Motor neuron (in vitro differentiated cells): ENCODE results near the gene HNRNPD. TPM values are rescaled to one million over a fixed set of nuclear protein-coding genes. Genes with fewer than 3 reads are reported as not detected.
"Not testable (repeated sequence)": the region's sequence is repeated elsewhere in the genome, so short reads cannot be mapped to it uniquely, and the experiment has no call there.

Experiments
- ATAC-seq, 8 experiments: fragments of 200-7000 bp; cut with Tn5 transposase; replicated peaks in 6 of 8; 2 replicates each; pipeline ENCODE4 v1.8.0; 2021; ENCODE audit warnings: mild to moderate bottlenecking in 8 of 8, moderate library complexity in 8 of 8
- H3K27ac ChIP-seq, 2 donors: fragments of 250-450 bp; sonication (Bioruptor Pico); 2 replicates each; pipeline ENCODE4 v1.9.0; 2021; ENCODE audit warnings: antibody characterized with exemption in 2 of 2, mild to moderate bottlenecking in 2 of 2, moderate library complexity in 1 of 2
- H3K4me1 ChIP-seq, 2 donors: fragments of 250-450 bp; sonication (Bioruptor Pico); replicated peaks in 1 of 2; 2 replicates each; pipeline ENCODE4 v1.6.1; 2021; ENCODE audit warnings: antibody characterized with exemption in 2 of 2, mild to moderate bottlenecking in 2 of 2, moderate library complexity in 1 of 2
- H3K4me3 ChIP-seq, 5 donors: fragments of 250-450 bp; sonication (Bioruptor Pico); 2 replicates each; pipeline ENCODE4 v1.9.0; 2021; ENCODE audit warnings: antibody characterized with exemption in 5 of 5, mild to moderate bottlenecking in 5 of 5, moderate library complexity in 4 of 5
- WGBS, 10 experiments: fragments of 450-650 bp; shearing (Covaris generic); methylation state at CpG; one replicate each; pipeline ENCODE4 v1.0.0; 2022; 5-methylcytosine and 5-hydroxymethylcytosine counted together
- in situ Hi-C, 9 experiments: fragments of 400-800 bp; cut with MboI; loops; one replicate each; pipeline ENCODE4 v1.15.0; 2021; ENCODE audit warnings: low sequenced_read_pairs in 9 of 9, low pct_unique_long_range_greater_than_20kb in 2 of 9; ENCODE audit not compliant: unreplicated experiment in 9 of 9
- total RNA-seq, 8 experiments: library from RNA; unstranded; fragments of 300-600 nt; gene quantifications; 2 replicates each; pipeline versions ENCODE4 v1.2.3 to v1.2.4, GENCODE V29; 2022

Gene HNRNPD
- 100 to 1,000 TPM in 4 of 8 experiments, 10 to 100 TPM in 4; 41.5 to 343 (median 120) TPM for total RNA-seq

- H3K4me1 ChIP-seq: peaks cover 5 to 27% of the 10 kb centered on the region in 2 donors
- peak; percentile 82 to 97 (median 95) for ATAC-seq
- H3K27ac ChIP-seq: peak within 1 kb of the TSS; percentile 94 to 99
- WGBS, 10 experiments: 0 to 2% (median 0%) methylated on average over 3 to 22 of the region's 83 CpGs; no CpG with 5 or more reads in 5 of the 10 experiments
- peak within 1 kb of the TSS; percentile 60 to 91 (median 78) for H3K4me3 ChIP-seq
- in situ Hi-C loops: no loop called here
Measured at GRCh38 chr4:82373816-82374625, at the start of gene HNRNPD. Gene HNRNPD, minus strand, starts transcription at chr4:82373991. Its CDS starts 313 bp downstream, at chr4:82373678.

- no peak for ATAC-seq
- 56 to 96% (median 94%) methylated on average over 4 to 5 of the region's 5 CpGs; no CpG with 5 or more reads in 2 of the 10 experiments for WGBS, 10 experiments
- in situ Hi-C loops: no loop called here
- Histone ChIP-seq H3K4me1 (peaks cover 0 to 9% of the 10 kb centered on the region in 2 donors), H3K4me3 (no peak overlapping the region), H3K27ac (no peak overlapping the region)
Measured at GRCh38 chr4:82422616-82423015, 48.8 kb upstream of the HNRNPD start.

- in situ Hi-C loops: no loop called here
- peak; percentile 14 to 59 (median 32) for ATAC-seq
- Histone ChIP-seq H3K27ac (no peak overlapping the region), H3K4me3 (no peak overlapping the region), H3K4me1 (peaks cover 0 to 6% of the 10 kb centered on the region in 2 donors)
- WGBS, 10 experiments: 78 to 100% (median 88%) methylated on average over 2 to 11 of the region's 13 CpGs; no CpG with 5 or more reads in 3 of the 10 experiments
Measured at GRCh38 chr4:82421796-82422560, 48.2 kb upstream of the HNRNPD start.

DNA sequence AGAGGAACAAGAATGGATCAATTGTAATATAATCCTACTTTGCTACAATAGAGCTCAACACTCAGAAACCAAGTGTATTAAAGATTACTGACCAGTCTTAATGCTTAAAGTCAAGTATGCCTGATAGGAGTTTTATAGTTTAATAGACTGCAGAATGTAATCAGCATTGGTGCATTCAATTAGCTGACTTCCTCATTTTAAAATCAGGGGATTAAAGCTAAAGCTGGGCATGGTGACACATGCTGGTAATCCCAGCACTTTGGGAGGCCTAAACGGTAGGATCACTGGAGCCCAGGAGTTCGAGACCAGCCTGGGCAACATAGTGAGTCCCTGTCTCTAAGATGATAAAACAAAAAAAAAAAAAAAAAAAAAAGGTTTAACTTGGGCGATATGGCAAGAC, 45.7 kb upstream of the HNRNPD start:
- peak in 1 of 8 experiments; percentile 5 for ATAC-seq
- in situ Hi-C loops: no loop called here
- WGBS, 10 experiments: 33 to 100% (median 80%) methylated on average over 1 to 3 of the region's 3 CpGs; no CpG with 5 or more reads in 1 of the 10 experiments
- Histone ChIP-seq H3K4me1 (no peaks in the 10 kb centered on the region), H3K4me3 (no peak overlapping the region), H3K27ac (no peak overlapping the region)

- in situ Hi-C loops: no loop called here
- Histone ChIP-seq H3K27ac (no peak overlapping the region), H3K4me3 (no peak overlapping the region), H3K4me1 (no peaks in the 10 kb centered on the region)
- ATAC-seq: peak in 3 of 8 experiments; percentile 23 to 55 (median 47)
- 31 to 93% (median 61%) methylated on average over 2 to 12 of the region's 12 CpGs; no CpG with 5 or more reads in 2 of the 10 experiments for WGBS, 10 experiments
Measured at GRCh38 chr4:82415922-82416365, 42.2 kb upstream of the HNRNPD start.

DNA sequence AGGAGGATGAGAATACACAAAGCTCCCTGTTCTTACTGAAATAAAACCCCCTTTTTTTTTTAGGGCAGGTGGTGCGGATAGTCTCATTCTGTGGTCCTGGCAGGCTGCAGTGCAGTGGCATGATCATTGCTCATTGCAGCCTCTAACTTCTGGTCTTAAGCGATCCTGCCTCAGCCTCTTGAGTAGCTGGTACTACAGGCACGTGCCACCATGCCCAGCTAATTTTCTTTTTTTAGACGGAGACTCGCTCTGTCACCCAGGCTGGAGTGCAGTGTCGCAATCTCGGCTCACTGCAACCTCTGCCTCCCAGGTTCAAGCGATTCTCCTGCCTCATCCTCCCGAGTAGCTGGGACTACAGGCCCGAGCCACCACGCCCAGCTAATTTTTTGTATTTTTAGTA, 41.3 kb upstream of the HNRNPD start:
- ATAC-seq, H3K27ac ChIP-seq, H3K4me1 ChIP-seq, H3K4me3 ChIP-seq, in situ Hi-C loops: not testable (repeated sequence)
- 76 to 98% (median 92%) methylated on average over 3 to 7 of the region's 11 CpGs; no CpG with 5 or more reads in 5 of the 10 experiments for WGBS, 10 experiments

DNA sequence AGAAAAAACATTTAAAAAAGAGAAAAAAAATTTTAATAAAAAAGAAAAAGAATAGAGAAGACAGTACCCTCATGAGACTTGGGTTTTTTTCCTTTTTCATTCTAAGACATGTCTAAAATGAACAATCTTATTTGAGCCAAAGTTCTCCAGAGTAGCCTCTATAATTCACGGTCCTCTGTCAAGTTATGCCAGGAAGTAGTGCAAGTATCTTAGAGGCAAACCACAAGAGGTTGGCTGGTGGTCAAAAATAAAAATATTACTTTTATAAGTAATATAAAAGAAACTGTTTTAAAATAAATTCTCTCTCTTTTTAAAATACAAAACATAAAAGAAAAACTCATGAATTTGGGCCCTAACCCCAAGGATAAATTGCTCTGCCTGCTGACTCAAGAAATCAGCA, 29.9 kb upstream of the HNRNPD start:
- WGBS, 10 experiments: 73 to 100% (median 87%) methylated on average over 1 of the region's 1 CpG; no CpG with 5 or more reads in 2 of the 10 experiments
- Histone ChIP-seq H3K4me3 (no peak overlapping the region), H3K4me1 (no peaks in the 10 kb centered on the region), H3K27ac (no peak overlapping the region)
- in situ Hi-C loops: no loop called here
- no peak for ATAC-seq

DNA sequence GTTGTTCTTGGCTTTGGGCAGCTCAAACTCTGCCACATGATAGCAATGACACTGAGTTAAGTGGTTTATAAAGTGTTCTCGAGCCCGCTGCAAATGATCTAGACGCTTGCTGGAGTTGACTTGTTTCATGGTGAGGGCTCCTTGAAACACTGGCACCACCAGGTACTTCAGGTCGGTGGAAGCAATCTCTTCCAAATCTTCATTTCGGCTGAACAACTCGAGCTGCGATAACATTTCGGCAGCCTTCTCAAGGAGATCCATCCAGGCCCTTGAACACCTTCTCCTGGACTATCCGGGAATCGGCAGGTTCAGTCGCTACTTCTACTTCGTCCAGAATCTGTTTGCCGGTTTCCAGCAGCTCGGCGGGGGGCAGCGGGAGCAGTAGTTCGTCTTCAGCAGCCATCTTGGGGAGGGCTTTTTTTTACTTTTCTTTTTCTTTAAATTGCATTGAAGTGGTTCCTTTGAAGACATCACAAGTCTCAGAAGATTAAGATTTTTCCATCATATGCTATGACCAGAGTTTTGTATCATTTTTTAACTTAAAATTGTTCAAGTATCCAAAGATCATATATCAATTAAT, 28.5 kb upstream of the HNRNPD start:
- in situ Hi-C loops: no loop called here
- ATAC-seq: no peak
- 80 to 97% (median 90%) methylated on average over 2 to 12 of the region's 17 CpGs; no CpG with 5 or more reads in 3 of the 10 experiments for WGBS, 10 experiments
- H3K27ac ChIP-seq: no peak overlapping the region
- H3K4me3 ChIP-seq: no peak overlapping the region
- H3K4me1 ChIP-seq: no peaks in the 10 kb centered on the region

GRCh38 chr4:82401600-82401999, 27.8 kb upstream of the HNRNPD start:
- in situ Hi-C loops: no loop called here
- Histone ChIP-seq H3K4me3 (no peak overlapping the region), H3K27ac (no peak overlapping the region), H3K4me1 (no peaks in the 10 kb centered on the region)
- 78 to 100% (median 87%) methylated on average over 1 to 7 of the region's 7 CpGs; no CpG with 5 or more reads in 2 of the 10 experiments for WGBS, 10 experiments
- no peak for ATAC-seq

DNA sequence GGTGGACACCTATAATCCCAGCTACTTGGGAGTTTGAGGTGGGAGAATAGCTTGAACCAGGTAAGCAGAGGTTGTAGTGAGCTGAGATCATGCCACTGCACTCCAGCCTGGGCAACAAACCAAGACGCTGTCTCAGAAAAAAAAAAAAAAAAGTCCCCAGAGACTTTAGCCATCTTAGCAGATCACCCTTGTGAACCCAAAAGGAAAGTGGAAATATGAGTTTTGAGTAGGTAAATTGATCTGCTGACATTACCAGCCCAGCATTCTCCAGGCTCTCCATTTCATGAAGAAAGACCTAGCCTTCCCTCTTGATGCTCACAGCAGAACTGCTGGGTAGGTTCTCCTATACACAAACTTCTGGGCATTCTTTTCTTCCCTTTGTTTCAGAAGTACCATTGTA, 24.5 kb upstream of the HNRNPD start:
- in situ Hi-C loops: no loop called here
- no peak for ATAC-seq
- no peak overlapping the region for H3K4me3 ChIP-seq
- 80% methylated on average over 1 of the region's 1 CpG; no CpG with 5 or more reads in 9 of the 10 experiments for WGBS, 10 experiments
- no peaks in the 10 kb centered on the region for H3K4me1 ChIP-seq
- no peak overlapping the region for H3K27ac ChIP-seq

DNA sequence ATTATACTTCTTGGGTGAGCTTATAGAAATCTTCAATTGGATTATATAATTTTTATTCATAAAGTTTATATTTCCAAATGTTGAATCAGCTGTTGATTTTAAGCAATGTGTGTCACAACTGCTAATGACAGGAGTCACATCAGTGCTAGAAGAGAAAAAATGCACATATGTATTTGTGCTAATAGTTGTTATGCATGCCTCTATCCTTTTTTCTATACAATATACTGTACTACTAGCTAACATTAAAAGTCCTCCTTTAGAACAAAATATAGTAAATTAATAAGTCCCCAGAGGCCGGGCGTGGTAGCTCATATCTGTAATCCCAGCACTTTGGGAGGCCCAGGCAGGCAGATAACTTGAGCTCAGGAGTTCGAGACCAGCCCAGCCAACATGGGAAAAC, 23.7 kb upstream of the HNRNPD start:
- Histone ChIP-seq H3K4me1 (no peaks in the 10 kb centered on the region), H3K27ac (no peak overlapping the region), H3K4me3 (no peak overlapping the region)
- in situ Hi-C loops: no loop called here
- 40 to 96% (median 84%) methylated on average over 1 to 3 of the region's 3 CpGs; no CpG with 5 or more reads in 4 of the 10 experiments for WGBS, 10 experiments
- peak in 4 of 8 experiments; percentile 38 to 98 (median 90) for ATAC-seq

DNA sequence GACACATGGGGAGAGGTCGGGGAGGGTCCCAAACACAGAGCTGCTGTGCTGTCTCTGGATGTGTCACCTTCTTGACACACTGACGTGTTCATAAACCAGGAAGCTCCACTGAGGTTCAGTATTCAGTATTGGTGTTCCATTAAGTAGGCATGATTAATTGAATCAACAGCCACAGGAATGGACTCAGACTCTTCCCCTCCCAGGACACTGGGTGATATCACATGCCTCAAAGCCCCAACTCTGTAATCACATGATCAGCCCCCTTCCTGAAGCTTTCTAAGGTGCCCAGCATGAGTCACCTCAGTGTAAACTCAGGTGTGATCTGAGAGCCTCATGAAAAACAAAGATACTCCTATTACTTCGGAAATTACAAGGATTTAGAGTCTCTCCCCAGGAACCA, 21.1 kb upstream of the HNRNPD start:
- in situ Hi-C loops: no loop called here
- WGBS, 10 experiments: 50 to 100% (median 70%) methylated on average over 1 to 3 of the region's 3 CpGs; no CpG with 5 or more reads in 3 of the 10 experiments
- Histone ChIP-seq H3K4me3 (no peak overlapping the region), H3K4me1 (no peaks in the 10 kb centered on the region), H3K27ac (no peak overlapping the region)
- ATAC-seq: peak in 3 of 8 experiments; percentile 12 to 36 (median 31)
